Adipocyte (in vitro differentiated cells): Measurements from ENCODE around the gene ZNF322.

Source experiments
- DNase-seq: peaks from one replicate; pipeline ENCODE4 v3.0.0-alpha.2; 2015; ENCODE audit warnings: low read depth
- H3K27me3 ChIP-seq: replicated peaks from 2 replicates; pipeline ENCODE4 v1.7.0; 2013; ENCODE audit warnings: mild to moderate bottlenecking, low read length, moderate library complexity; ENCODE audit not compliant: control insufficient read depth, insufficient read depth
- H3K36me3 ChIP-seq: 2 replicates; pipeline ENCODE4 v1.7.0; 2013; ENCODE audit warnings: low read length, mild to moderate bottlenecking, moderate library complexity; ENCODE audit not compliant: control insufficient read depth, insufficient read depth, severe bottlenecking
- H3K4me1 ChIP-seq: 2 replicates; pipeline ENCODE4 v1.7.0; 2013; ENCODE audit warnings: mild to moderate bottlenecking, low read length, moderate library complexity; ENCODE audit not compliant: control insufficient read depth, insufficient read depth
- H3K4me3 ChIP-seq: 2 replicates; pipeline ENCODE4 v1.7.0; 2013; ENCODE audit warnings: mild to moderate bottlenecking, low read length, moderate library complexity
- H3K9ac ChIP-seq: 2 replicates; pipeline ENCODE4 v1.7.0; 2013; ENCODE audit warnings: mild to moderate bottlenecking, low read length, moderate library complexity
- H3K9me3 ChIP-seq: 2 replicates; pipeline ENCODE4 v1.7.0; 2013; ENCODE audit warnings: mild to moderate bottlenecking, low read length, moderate library complexity; ENCODE audit not compliant: control insufficient read depth

The ZNF322 gene

DNA sequence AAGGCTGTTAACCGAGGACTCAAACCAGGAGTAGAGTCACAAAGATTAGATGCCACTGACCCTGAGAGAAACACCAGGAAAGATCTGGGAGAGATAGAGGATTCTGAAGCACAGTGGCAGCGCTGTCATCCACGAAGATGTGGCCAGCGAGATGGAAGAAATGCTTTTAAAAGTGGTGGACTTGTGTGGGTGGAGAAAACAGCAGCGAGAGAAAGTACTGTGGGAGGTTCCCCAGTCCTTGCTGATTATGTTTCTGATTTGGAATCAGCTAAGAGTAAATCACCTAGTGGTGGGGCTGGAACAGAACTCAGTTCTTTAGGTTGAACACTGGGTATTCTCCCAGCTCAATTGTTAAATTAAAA lies 435 bp upstream of the ZNF322 start:
- Histone ChIP-seq H3K4me1 (peaks cover 13% of the 10 kb centered on the region), H3K36me3 (peaks cover 25% of the 10 kb centered on the region), H3K9ac (peak overlapping the region; percentile 90), H3K27me3 (no peaks in the 10 kb centered on the region), H3K4me3 (peak overlapping the region; percentile 91), H3K9me3 (no peaks in the 10 kb centered on the region)
- DNase-seq, result peak; percentile 69

DNA sequence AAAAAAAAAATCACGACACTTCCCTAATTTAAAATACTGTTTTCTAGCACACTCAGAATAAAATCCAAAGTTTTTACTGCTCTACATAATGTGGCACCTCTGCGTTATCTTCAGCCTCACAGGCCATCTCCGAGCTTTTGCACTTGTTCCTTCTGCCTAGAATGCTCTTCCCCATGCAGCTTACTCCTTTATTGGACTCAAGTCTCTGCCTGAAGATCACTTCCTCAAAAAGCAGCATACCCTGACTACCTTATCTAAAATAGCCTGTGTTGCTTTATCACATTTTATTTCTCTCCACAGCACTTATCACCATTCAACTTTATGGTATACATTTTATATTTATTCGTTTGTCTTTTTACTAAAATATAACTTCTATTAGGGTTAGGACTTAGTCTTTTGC lies 2.3 kb downstream of the ZNF322 start:
- Histone ChIP-seq H3K9me3 (no peaks in the 10 kb centered on the region), H3K36me3 (peaks cover 46% of the 10 kb centered on the region), H3K4me1 (peaks cover 13% of the 10 kb centered on the region), H3K9ac (no peak overlapping the region), H3K27me3 (no peaks in the 10 kb centered on the region), H3K4me3 (no peak overlapping the region)
- DNase-seq, result no peak

DNA sequence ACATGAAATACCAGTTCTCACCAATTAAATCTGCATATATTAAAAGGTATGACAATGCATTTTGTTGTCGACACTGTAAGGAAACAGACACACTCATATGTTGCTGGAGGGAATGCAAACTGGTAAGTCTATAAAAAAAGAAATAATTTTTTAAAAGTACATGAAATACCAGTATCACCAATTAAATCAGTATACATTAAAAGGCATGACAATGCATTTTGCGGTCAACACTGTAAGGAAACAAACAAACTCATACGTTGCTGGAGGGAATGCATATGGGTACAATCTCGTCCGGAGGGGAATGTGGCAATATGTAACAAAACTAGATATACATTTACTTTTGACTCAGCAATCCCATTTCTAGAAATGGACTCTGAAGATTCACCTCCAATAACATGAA lies 6.5 kb downstream of the ZNF322 start:
- Histone ChIP-seq H3K27me3 (no peaks in the 10 kb centered on the region), H3K4me1 (peaks cover under 1% of the 10 kb centered on the region), H3K9me3 (peaks cover 19% of the 10 kb centered on the region), H3K4me3 (no peak overlapping the region), H3K9ac (no peak overlapping the region), H3K36me3 (peaks cover 79% of the 10 kb centered on the region)
- DNase-seq, result no peak

DNA sequence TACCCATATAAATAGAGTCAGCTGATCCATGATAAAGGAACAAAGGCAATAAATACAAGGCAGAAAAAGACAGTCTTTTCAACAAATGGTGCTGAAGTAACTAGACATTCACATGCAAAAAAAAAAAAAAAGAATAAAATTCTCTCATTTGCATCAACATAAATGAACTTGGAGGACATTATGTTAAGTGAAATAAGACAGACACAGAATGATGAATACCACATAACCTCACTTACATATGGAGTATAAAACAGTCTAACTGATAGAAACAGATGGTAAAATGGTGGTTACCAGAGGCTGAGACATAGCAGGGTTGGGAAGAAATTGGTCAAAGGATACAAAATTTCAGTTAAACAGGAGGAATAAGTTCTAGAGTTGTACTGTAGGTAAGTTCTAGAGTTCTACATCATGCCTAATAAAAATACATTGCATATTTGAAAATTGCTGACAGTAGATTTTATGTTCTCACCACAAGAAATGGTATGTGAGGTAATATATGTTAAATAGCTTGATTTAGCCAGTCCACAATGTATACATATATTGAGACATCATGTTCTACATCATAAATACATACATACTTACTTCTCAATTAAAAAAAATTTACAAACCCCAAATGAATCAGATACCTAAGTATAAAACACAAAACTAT lies 8.3 kb downstream of the ZNF322 start:
- Histone ChIP-seq H3K27me3 (no peaks in the 10 kb centered on the region), H3K4me1 (no peaks in the 10 kb centered on the region), H3K9me3 (peaks cover 34% of the 10 kb centered on the region), H3K9ac (no peak overlapping the region), H3K4me3 (no peak overlapping the region), H3K36me3 (peaks cover 73% of the 10 kb centered on the region)
- no peak for DNase-seq

DNA sequence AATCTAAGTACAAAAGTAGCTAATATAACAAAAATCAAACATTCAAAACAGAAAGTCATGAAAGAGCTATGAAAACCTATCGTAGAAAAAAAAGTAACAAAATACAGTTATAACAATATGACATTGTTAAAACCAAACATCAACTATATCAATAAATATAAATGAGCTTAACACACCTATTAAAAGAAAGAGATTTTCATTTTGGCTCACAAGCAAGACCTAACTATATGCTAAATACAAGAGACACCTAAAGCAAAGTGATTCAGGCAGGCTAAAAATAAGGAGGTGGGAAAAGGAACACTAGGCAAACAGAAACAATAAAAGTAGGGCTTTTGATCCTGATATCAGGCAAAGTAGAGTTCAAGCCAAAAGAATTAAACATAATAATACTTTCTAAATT lies 13.5 kb downstream of the ZNF322 start:
- H3K9me3 ChIP-seq, result peaks cover 77% of the 10 kb centered on the region
- no peak for DNase-seq
- H3K4me1 ChIP-seq, result no peaks in the 10 kb centered on the region
- no peak overlapping the region for H3K9ac ChIP-seq
- H3K36me3 ChIP-seq, result peaks cover 70% of the 10 kb centered on the region
- peak overlapping the region; percentile 15 for H3K4me3 ChIP-seq
- H3K27me3 ChIP-seq, result no peaks in the 10 kb centered on the region

DNA sequence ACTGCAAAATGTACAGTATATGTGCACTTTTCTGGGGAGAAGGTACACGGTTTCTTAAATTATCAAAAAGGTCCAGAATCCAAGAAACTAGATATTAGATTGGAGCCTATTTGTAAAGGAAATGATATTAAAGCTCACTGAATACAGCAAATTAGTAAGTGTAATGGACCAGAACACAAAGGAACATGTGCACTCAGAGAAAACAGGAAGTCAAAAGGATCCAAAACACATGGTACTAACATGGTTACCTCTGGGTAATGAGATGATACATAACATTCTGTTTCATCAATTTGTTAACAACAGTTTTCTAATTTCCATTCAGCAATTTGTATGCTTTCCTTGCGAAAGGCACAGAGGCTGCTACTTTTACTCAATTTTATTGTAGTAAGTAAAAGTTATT lies 18.7 kb downstream of the ZNF322 start:
- H3K4me3 ChIP-seq, result peak overlapping the region; percentile 45
- H3K27me3 ChIP-seq, result no peaks in the 10 kb centered on the region
- peaks cover 71% of the 10 kb centered on the region for H3K36me3 ChIP-seq
- DNase-seq, result no peak
- peaks cover 78% of the 10 kb centered on the region for H3K9me3 ChIP-seq
- no peaks in the 10 kb centered on the region for H3K4me1 ChIP-seq
- no peak overlapping the region for H3K9ac ChIP-seq

DNA sequence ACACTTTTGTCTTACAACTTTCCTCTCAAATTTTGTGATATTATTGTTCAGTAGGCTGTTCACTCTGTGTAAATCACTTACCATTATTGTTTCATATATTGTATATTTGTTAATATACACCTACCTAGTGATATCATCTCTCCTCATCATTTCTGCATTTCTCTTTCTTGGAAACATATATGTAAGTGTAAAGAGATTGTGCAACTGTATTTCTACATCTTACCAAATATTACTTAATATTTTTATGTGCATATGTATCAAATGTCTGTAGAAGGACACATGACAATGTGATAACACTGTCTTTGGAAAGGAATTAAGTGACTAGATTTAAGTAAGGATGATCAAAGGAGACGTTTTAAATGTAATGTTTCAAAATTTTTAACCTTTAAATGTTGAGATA lies 30.2 kb downstream of the ZNF322 start:
- Histone ChIP-seq H3K4me1 (no peaks in the 10 kb centered on the region), H3K9me3 (peaks cover 56% of the 10 kb centered on the region), H3K9ac (no peak overlapping the region), H3K36me3 (peaks cover 24% of the 10 kb centered on the region), H3K27me3 (no peaks in the 10 kb centered on the region), H3K4me3 (no peak overlapping the region)
- no peak for DNase-seq

DNA sequence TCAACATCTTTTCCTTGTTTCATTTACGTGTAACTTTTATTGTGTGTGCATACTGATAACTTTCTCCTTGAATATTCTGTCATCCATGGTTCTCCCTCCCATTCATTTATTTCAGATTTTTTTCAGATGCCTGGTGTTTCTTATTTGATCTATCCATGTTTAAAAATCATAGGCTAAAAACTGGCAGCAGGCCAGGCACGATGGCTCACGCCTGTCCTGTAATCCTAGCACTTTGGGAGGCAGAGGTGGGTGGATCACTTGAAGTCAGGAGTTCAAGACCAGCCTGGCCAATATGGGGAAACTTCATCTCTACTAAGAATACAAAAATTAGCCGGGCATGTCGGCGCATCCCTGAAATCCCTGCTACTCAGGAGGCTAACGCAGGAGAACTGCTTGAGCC lies 31.7 kb downstream of the ZNF322 start:
- H3K27me3 ChIP-seq, result no peaks in the 10 kb centered on the region
- H3K4me3 ChIP-seq, result no peak overlapping the region
- H3K36me3 ChIP-seq, result peaks cover 10% of the 10 kb centered on the region
- H3K4me1 ChIP-seq, result no peaks in the 10 kb centered on the region
- H3K9ac ChIP-seq, result no peak overlapping the region
- peaks cover 44% of the 10 kb centered on the region for H3K9me3 ChIP-seq
- DNase-seq, result no peak

DNA sequence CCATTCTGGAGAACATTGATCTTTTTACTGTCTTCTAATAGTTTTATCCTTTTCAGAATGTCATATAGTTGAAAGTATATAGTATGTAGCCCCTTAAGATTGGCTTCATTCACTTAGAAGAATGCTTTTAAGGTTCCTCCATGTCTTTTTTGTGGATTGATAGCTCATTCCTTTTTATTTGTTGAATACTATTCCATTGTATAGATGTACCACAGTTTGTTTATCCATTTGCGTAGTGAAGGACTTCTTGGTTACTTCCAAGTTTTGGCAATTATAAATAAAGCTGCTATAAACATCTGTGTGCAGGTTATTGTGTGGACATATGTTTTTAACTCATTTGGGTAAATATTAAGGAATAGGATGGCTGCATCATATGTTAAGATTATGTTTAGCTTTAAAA lies 35.0 kb downstream of the ZNF322 start:
- no peaks in the 10 kb centered on the region for H3K36me3 ChIP-seq
- DNase-seq, result no peak
- no peak overlapping the region for H3K9ac ChIP-seq
- H3K4me1 ChIP-seq, result no peaks in the 10 kb centered on the region
- H3K9me3 ChIP-seq, result peaks cover 17% of the 10 kb centered on the region
- no peaks in the 10 kb centered on the region for H3K27me3 ChIP-seq
- H3K4me3 ChIP-seq, result no peak overlapping the region

DNA sequence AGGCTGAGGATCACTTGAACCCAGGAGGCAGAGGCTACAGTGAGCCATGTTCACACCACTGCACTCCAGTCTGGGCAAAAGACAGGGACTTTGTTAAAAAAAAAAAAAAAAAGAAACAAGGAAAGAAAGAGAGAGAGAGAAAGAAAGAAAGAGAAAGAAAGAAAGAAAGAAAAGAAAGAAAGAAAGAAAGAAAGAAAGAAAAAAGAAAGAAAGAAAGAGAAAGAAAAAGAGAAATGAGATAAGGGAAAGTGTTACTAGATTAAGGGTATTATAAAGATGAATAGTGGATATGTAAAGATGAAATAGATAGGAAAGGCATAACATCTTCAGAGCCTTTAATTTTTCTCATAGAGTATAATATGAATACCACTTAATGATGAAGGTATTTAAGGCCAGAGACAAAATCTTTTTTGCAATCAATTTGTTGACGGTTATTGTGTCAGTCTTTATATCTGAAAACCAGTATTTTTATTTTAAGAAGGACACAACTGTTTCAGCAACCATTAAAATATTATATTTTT lies 36.1 kb downstream of the ZNF322 start:
- H3K9ac ChIP-seq, result no peak overlapping the region
- no peak overlapping the region for H3K4me3 ChIP-seq
- H3K27me3 ChIP-seq, result no peaks in the 10 kb centered on the region
- DNase-seq, result no peak
- H3K36me3 ChIP-seq, result no peaks in the 10 kb centered on the region
- H3K9me3 ChIP-seq, result peaks cover 8% of the 10 kb centered on the region
- H3K4me1 ChIP-seq, result no peaks in the 10 kb centered on the region

DNA sequence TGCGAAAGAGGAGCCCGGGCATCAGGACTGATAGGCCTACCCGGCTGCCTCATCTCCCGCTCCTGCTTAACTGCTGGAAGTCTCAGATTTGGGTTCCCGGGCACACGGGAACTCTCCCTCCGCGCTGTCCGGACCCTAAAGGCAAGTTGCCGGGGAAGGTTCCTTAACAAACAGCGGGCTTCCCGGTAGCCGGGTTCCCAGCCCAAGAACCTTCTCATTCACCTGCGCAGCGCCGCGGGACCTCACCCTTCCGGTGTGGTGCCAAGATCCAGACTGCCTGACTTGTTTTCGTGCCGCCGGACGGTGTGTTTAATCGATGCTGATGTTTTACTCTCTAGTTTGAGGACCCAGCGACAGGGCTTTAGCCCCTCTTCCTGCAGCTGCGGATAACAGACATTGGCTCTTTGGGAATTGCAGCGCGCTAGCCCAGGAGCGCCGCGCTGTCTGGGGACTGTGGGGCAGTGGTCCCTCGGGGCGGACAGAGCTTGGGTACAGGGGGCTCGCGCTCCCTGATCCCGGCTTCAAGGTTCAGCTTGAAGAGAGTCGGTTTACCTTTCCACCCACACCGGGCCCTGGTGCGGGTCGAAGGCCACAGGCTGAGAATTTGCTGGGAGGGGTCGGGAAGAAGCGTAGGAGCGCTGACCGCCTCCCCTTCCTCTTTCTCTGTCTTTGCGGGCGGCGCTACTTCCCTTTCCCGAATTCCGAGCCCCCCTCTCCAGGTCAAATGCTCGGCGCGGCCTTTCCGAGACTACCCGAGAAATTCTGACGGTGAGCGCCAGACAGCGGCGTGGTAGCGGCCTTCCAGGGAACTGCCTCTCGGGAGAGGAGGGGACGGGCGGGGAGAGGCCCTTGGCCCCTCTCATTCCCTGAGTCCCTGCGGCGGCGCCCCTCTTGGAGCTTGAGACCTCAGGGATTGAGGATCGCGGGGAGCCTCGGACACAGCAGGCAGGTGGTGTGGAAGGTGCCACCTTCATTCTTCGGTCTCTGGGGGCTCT lies 45.6 kb downstream of the ZNF322 start:
- DNase-seq, result peak; percentile 21
- Histone ChIP-seq H3K4me1 (peaks cover 10% of the 10 kb centered on the region), H3K9ac (no peak overlapping the region), H3K27me3 (peaks cover 37% of the 10 kb centered on the region), H3K4me3 (peak overlapping the region; percentile 69), H3K9me3 (peaks cover 8% of the 10 kb centered on the region), H3K36me3 (no peaks in the 10 kb centered on the region)
